ENCODE data around the gene TBL2. TPM values are rescaled to one million over a fixed set of nuclear protein-coding genes. Genes with fewer than 3 reads are reported as not detected.

Gene TBL2
- total RNA-seq, 2 experiments from 2014 or later = 23.3 to 27.2 TPM

Other genes starting within 250 kb of the TBL2 start
- gene FZD9, start 144.8 kb downstream of the TBL2 start, total RNA-seq = not detected
- 100 to 1,000 TPM; 112 to 129 TPM for gene BAZ1B, start 56.3 kb downstream of the TBL2 start, total RNA-seq
- 10 to 100 TPM; 74.9 to 87.0 TPM for gene BCL7B, start 20.9 kb downstream of the TBL2 start, total RNA-seq
- gene MLXIPL, start 45.9 kb upstream of the TBL2 start, total RNA-seq = not detected
- gene VPS37D, start 89.3 kb upstream of the TBL2 start, total RNA-seq = not detected
- gene DNAJC30, start 104.9 kb upstream of the TBL2 start, total RNA-seq = 1 to 10 TPM; 7.0 to 9.0 TPM
- gene BUD23, start 105.0 kb upstream of the TBL2 start, total RNA-seq = 10 to 100 TPM; 60.5 to 72.7 TPM
- 10 to 100 TPM; 13.8 to 15.8 TPM for gene STX1A, start 141.1 kb upstream of the TBL2 start, total RNA-seq
- gene ABHD11, start 160.2 kb upstream of the TBL2 start, total RNA-seq = 10 to 100 TPM; 15.9 to 19.2 TPM
- gene CLDN3, start 191.7 kb upstream of the TBL2 start, total RNA-seq = not detected

All from activated CD8-positive, alpha-beta memory T cell treated with anti-CD3 and anti-CD28 coated beads, Interleukin-2, amount 10 ng/mL, durations not matched to agents 7 days and 5 days (primary cell).